Activated CD4-positive, alpha-beta T cell treated with anti-CD3 and anti-CD28 coated beads for 24 hours (primary cell): ENCODE data around the gene OPCML.
"Not testable (repeated sequence)": the region's sequence is repeated elsewhere in the genome, so short reads cannot be mapped to it uniquely, and the experiment has no call there.

Experiments used
- DNase-seq, 2 donors: peaks; one replicate each; pipeline ENCODE4 v3.0.0-alpha.2; 2020; ENCODE audit warnings: low read depth in 2 of 2

OPCML gene

GRCh38 chr11:132445859-132446291 lies 1086.4 kb downstream of the OPCML start:
- no peak for DNase-seq

- no peak for DNase-seq
Measured at GRCh38 chr11:132444911-132445310, 1087.4 kb downstream of the OPCML start.

GRCh38 chr11:132439711-132440255 lies 1092.5 kb downstream of the OPCML start:
- no peak for DNase-seq

GRCh38 chr11:132438418-132438817 lies 1093.9 kb downstream of the OPCML start:
- DNase-seq = no peak

- no peak for DNase-seq
Measured at GRCh38 chr11:132430429-132431062, 1101.8 kb downstream of the OPCML start.

GRCh38 chr11:132429685-132430084 lies 1102.6 kb downstream of the OPCML start:
- no peak for DNase-seq

GRCh38 chr11:132427611-132428010 lies 1104.7 kb downstream of the OPCML start:
- no peak for DNase-seq

GRCh38 chr11:132424433-132424832 lies 1107.9 kb downstream of the OPCML start:
- DNase-seq = no peak

GRCh38 chr11:132423266-132423665 lies 1109.0 kb downstream of the OPCML start:
- no peak for DNase-seq

- no peak for DNase-seq
Measured at GRCh38 chr11:132422722-132423121, 1109.6 kb downstream of the OPCML start.

- no peak for DNase-seq
Measured at GRCh38 chr11:132421555-132421954, 1110.7 kb downstream of the OPCML start.

GRCh38 chr11:132414451-132414850 lies 1117.8 kb downstream of the OPCML start:
- no peak for DNase-seq

- DNase-seq = no peak
Measured at GRCh38 chr11:132410383-132410782, 1121.9 kb downstream of the OPCML start.

GRCh38 chr11:132409573-132410355 lies 1122.5 kb downstream of the OPCML start:
- no peak for DNase-seq

- DNase-seq = no peak
Measured at GRCh38 chr11:132408877-132409276, 1123.4 kb downstream of the OPCML start.

GRCh38 chr11:132405728-132406127 lies 1126.6 kb downstream of the OPCML start:
- no peak for DNase-seq

- DNase-seq = no peak
Measured at GRCh38 chr11:132402071-132402684, 1130.1 kb downstream of the OPCML start.

GRCh38 chr11:132396318-132396717 lies 1136.0 kb downstream of the OPCML start:
- DNase-seq = no peak

- DNase-seq = no peak
Measured at GRCh38 chr11:132395434-132395833, 1136.9 kb downstream of the OPCML start.

GRCh38 chr11:132379540-132379939 lies 1152.8 kb downstream of the OPCML start:
- no peak for DNase-seq

- no peak for DNase-seq
Measured at GRCh38 chr11:132373405-132374143, 1158.7 kb downstream of the OPCML start.

- not testable (repeated sequence) for DNase-seq
Measured at GRCh38 chr11:132370114-132370513, 1162.2 kb downstream of the OPCML start.
